IMR-90 (cell line): ENCODE measurements around the gene ABHD6. TPM values are rescaled to one million over a fixed set of nuclear protein-coding genes. Genes with fewer than 3 reads are reported as not detected.

Source experiments
- ATAC-seq: fragments of 200-7000 bp; cut with Tn5 transposase; 2 replicates; pipeline ENCODE4 v1.9.1; 2020; ENCODE audit warnings: low read depth, mild to moderate bottlenecking, moderate library complexity
- BruUV-seq: library from RNA; stranded (reverse); fragments of 400-500 nt; replicated peaks from 2 replicates; lab custom pipeline; 2021; lab: Mats Ljungman, UMichigan
- CTCF ChIA-PET: fragments of 300-600 bp; formaldehyde crosslinking; extraction: SDS; loops from one replicate; lab custom pipeline; 2021; ENCODE audit warnings: antibody characterized with exemption; lab: Yijun Ruan, JAX
- POLR2A ChIA-PET: fragments of 300-600 bp; sonication (Branson Sonifier 250); formaldehyde crosslinking; loops from one replicate; lab custom pipeline; 2022; ENCODE audit warnings: antibody characterized with exemption; ENCODE audit not compliant: unreplicated experiment; lab: Charles Lee
- DNase-seq: peaks from one replicate; pipeline ENCODE4 v3.0.0; 2013
- H2AFZ ChIP-seq: replicated peaks from 2 replicates; pipeline ENCODE3; 2013; ENCODE audit warnings: low read length, mild to moderate bottlenecking; ENCODE audit not compliant: poor library complexity
- H2AK5ac ChIP-seq: 2 replicates; pipeline ENCODE4 v1.6.1; 2013; ENCODE audit warnings: low read depth, low read length, inconsistent platforms
- H2AK9ac ChIP-seq: replicated peaks from 2 replicates; pipeline ENCODE3; 2013; ENCODE audit warnings: mild to moderate bottlenecking, low read depth, low read length, moderate library complexity; ENCODE audit not compliant: poor library complexity
- H2BK120ac ChIP-seq: 2 replicates; pipeline ENCODE4 v1.6.1; 2013; ENCODE audit warnings: low read depth, low read length, inconsistent platforms
- H2BK15ac ChIP-seq: 3 replicates; pipeline ENCODE4 v1.6.1; 2013; ENCODE audit warnings: low read depth, low read length, inconsistent platforms
- H2BK20ac ChIP-seq: 2 replicates; pipeline ENCODE4 v1.6.1; 2013; ENCODE audit warnings: low read depth, mild to moderate bottlenecking, inconsistent platforms, low read length, moderate library complexity
- H2BK5ac ChIP-seq: 2 replicates; pipeline ENCODE4 v1.6.1; 2013; ENCODE audit warnings: mild to moderate bottlenecking, low read depth, low read length, inconsistent platforms; ENCODE audit not compliant: poor library complexity, severe bottlenecking
- H3K14ac ChIP-seq: replicated peaks from 2 replicates; pipeline ENCODE4 v1.6.1; 2013; ENCODE audit warnings: low read depth, low read length, inconsistent platforms
- H3K18ac ChIP-seq: 2 replicates; pipeline ENCODE4 v1.6.1; 2013; ENCODE audit warnings: low read depth, low read length, control low read depth
- H3K23ac ChIP-seq: 2 replicates; pipeline ENCODE4 v1.6.1; 2013; ENCODE audit warnings: low read depth, low read length, inconsistent platforms
- H3K27ac ChIP-seq: 2 replicates; pipeline ENCODE4 v1.5.1; 2013; ENCODE audit warnings: mild to moderate bottlenecking, control low read depth, low read length; ENCODE audit not compliant: insufficient read depth
- H3K27me3 ChIP-seq: 2 replicates; pipeline ENCODE4 v1.6.1; 2013; ENCODE audit warnings: low read length; ENCODE audit not compliant: control insufficient read depth, insufficient read depth
- H3K36me3 ChIP-seq: 2 replicates; pipeline ENCODE4 v1.6.1; 2013; ENCODE audit warnings: low read length, mixed read lengths; ENCODE audit not compliant: control insufficient read depth, insufficient read depth
- H3K4ac ChIP-seq: 2 replicates; pipeline ENCODE4 v1.6.1; 2013; ENCODE audit warnings: low read depth, low read length, inconsistent platforms
- H3K4me1 ChIP-seq: 2 replicates; pipeline ENCODE4 v1.6.1; 2013; ENCODE audit warnings: low read length, mixed read lengths; ENCODE audit not compliant: control insufficient read depth, insufficient read depth
- H3K4me2 ChIP-seq: 2 replicates; pipeline ENCODE4 v1.6.1; 2013; ENCODE audit warnings: low read depth, mild to moderate bottlenecking, control low read depth, low read length, moderate library complexity
- H3K4me3 ChIP-seq: 2 replicates; pipeline ENCODE4 v1.5.1; 2013; ENCODE audit warnings: low read depth, mild to moderate bottlenecking, control low read depth, low read length, moderate library complexity; ENCODE audit not compliant: insufficient read depth
- H3K56ac ChIP-seq: 2 replicates; pipeline ENCODE4 v1.6.1; 2013; ENCODE audit warnings: low read length, inconsistent platforms; ENCODE audit not compliant: insufficient read depth; ENCODE audit errors: extremely low read depth
- H3K79me1 ChIP-seq, 2 experiments: 2 replicates each; pipeline ENCODE4 v1.6.1; 2013; ENCODE audit warnings: low read length in 2 of 2, inconsistent platforms in 1 of 2, low read depth in 1 of 2
- H3K9ac ChIP-seq: 2 replicates; pipeline ENCODE4 v1.6.1; 2013; ENCODE audit warnings: low read depth, low read length, control low read depth
- H3K9me1 ChIP-seq: 2 replicates; pipeline ENCODE4 v1.6.1; 2013; ENCODE audit warnings: low read length, inconsistent platforms; ENCODE audit not compliant: insufficient read depth
- H3K9me3 ChIP-seq: 2 replicates; pipeline ENCODE4 v1.6.1; 2013; ENCODE audit warnings: low read length; ENCODE audit not compliant: control insufficient read depth, insufficient read depth
- H4K20me1 ChIP-seq: 2 replicates; pipeline ENCODE4 v1.6.1; 2013; ENCODE audit warnings: low read length, inconsistent platforms; ENCODE audit not compliant: insufficient read depth
- H4K5ac ChIP-seq: 2 replicates; pipeline ENCODE4 v1.6.1; 2013; ENCODE audit warnings: mild to moderate bottlenecking, low read depth, low read length, control low read depth
- H4K8ac ChIP-seq, 2 experiments: 2 replicates each; pipeline ENCODE4 v1.6.1; 2013; ENCODE audit warnings: low read depth in 2 of 2, low read length in 2 of 2, control low read depth in 1 of 2, inconsistent platforms in 1 of 2
- H4K91ac ChIP-seq: 2 replicates; pipeline ENCODE4 v1.6.1; 2013; ENCODE audit warnings: low read depth, low read length, inconsistent platforms; ENCODE audit not compliant: insufficient read depth
- BHLHE40 ChIP-seq: fragments of 150-350 bp; IDR thresholded peaks from 2 replicates; pipeline ENCODE4 v1.6.1; 2016; ENCODE audit warnings: mild to moderate bottlenecking, low read depth, low read length
- CHD1 ChIP-seq: IDR thresholded peaks from 2 replicates; pipeline ENCODE4 v1.6.1; 2012; ENCODE audit warnings: low read depth, low read length, improper control_type of control experiment
- FOS ChIP-seq: fragments of 150-350 bp; IDR thresholded peaks from 2 replicates; pipeline ENCODE4 v1.6.1; 2016; ENCODE audit warnings: low read depth, low read length
- MAFK ChIP-seq: IDR thresholded peaks from 2 replicates; pipeline ENCODE4 v1.6.1; 2012; ENCODE audit warnings: low read depth, low read length, improper control_type of control experiment
- MXI1 ChIP-seq: IDR thresholded peaks from 2 replicates; pipeline ENCODE4 v1.6.1; 2012; ENCODE audit warnings: low read depth, mild to moderate bottlenecking, low read length, moderate library complexity, borderline replicate concordance
- POLR2A ChIP-seq: IDR thresholded peaks from 2 replicates; pipeline ENCODE4 v1.6.1; 2012; ENCODE audit warnings: mild to moderate bottlenecking, low read depth, low read length
- RAD21 ChIP-seq: IDR thresholded peaks from 2 replicates; pipeline ENCODE4 v1.6.1; 2012; ENCODE audit warnings: low read length, improper control_type of control experiment
- RFX5 ChIP-seq: IDR thresholded peaks from 2 replicates; pipeline ENCODE4 v1.8.0; 2012; ENCODE audit warnings: low read depth, mild to moderate bottlenecking, low read length, moderate library complexity
- SMC3 ChIP-seq: fragments of 150-350 bp; IDR thresholded peaks from 2 replicates; pipeline ENCODE4 v1.6.1; 2016; ENCODE audit warnings: low read depth, mild to moderate bottlenecking, antibody characterized with exemption, low read length, moderate library complexity
- WGBS, 2 experiments: methylation state at CpG; one replicate each; pipeline versions ENCODE4 v1.1.5 to v1.1.7; 2013; ENCODE audit warnings: missing lambda C conversion rate in 2 of 2; ENCODE audit not compliant: insufficient read length in 1 of 2; ENCODE audit errors: extremely low coverage in 2 of 2; 5-methylcytosine and 5-hydroxymethylcytosine counted together
- dilution Hi-C: fragments of 300-500 bp; cut with HindIII; formaldehyde crosslinking; loops from one replicate; pipeline ENCODE4 v1.14.3; 2018; ENCODE audit warnings: low sequenced_read_pairs; ENCODE audit not compliant: unreplicated experiment
- in situ Hi-C: fragments of 300-500 bp; cut with MboI; formaldehyde crosslinking; loops from 3 replicates; pipeline ENCODE4 v1.14.3; 2019; ENCODE audit warnings: low sequenced_read_pairs, inconsistent platforms, mixed read lengths
- intact Hi-C: fragments of 100-400 bp; cut with micrococcal nuclease; formaldehyde crosslinking; loops from 2 replicates; pipeline ENCODE4 v1.10.0; 2022
- polyA plus RNA-seq, 3 experiments: library from polyadenylated mRNA; depleted of rRNA; stranded (reverse); fragments of >200 nt; gene quantifications; 2 replicates each; pipeline ENCODE4 v1.2.3, GENCODE V29; 2012; ENCODE audit warnings: low replicate concordance in 1 of 3
- total RNA-seq: library from RNA; depleted of rRNA; stranded (reverse); fragments of >200 nt; gene quantifications from 2 replicates; pipeline ENCODE4 v1.2.3, GENCODE V29; 2012

The ABHD6 gene
- total and polyA plus RNA-seq, 2 of the 4 experiments (the other 2 are of a cell fraction), result 5.0 to 5.6 TPM

GRCh38 chr3:58235970-58236369, 1.6 kb upstream of the ABHD6 start:
- Histone ChIP-seq H2AFZ (no peak overlapping the region), H3K23ac (no peak overlapping the region), H3K9ac (no peak overlapping the region), H3K36me3 (no peaks in the 10 kb centered on the region), H3K79me1 (peaks cover 8 to 17% of the 10 kb centered on the region in 2 experiments), H4K20me1 (no peaks in the 10 kb centered on the region), H3K9me1 (no peaks in the 10 kb centered on the region), H2BK5ac (no peak overlapping the region), H4K91ac (no peak overlapping the region), H2AK9ac (no peak overlapping the region), H4K8ac (no peak overlapping the region), H3K18ac (no peak overlapping the region), H3K14ac (no peak overlapping the region), H2BK120ac (no peak overlapping the region), H3K27me3 (peaks cover 4% of the 10 kb centered on the region; the same call in 1 of the 2 replicates), H3K56ac (no peak overlapping the region), H4K5ac (no peak overlapping the region), H3K4me2 (no peak overlapping the region), H2AK5ac (0 out of 2 replicates have a peak overlapping the region, but pooled peaks have one; percentile 16), H2BK15ac (no peak overlapping the region), H3K4ac (no peak overlapping the region), H3K27ac (no peak overlapping the region), H3K4me3 (no peak overlapping the region), H3K9me3 (no peaks in the 10 kb centered on the region), H2BK20ac (no peak overlapping the region), H3K4me1 (peaks cover 5% of the 10 kb centered on the region; the same call in 1 of the 2 replicates)
- BruUV-seq, result no TSS peak
- in situ Hi-C loops (no loop called here), dilution Hi-C loops (no loop called here), intact Hi-C loops (loop anchor here (2.0 kb wide), 1 partner anchor 65 kb away; no protein-coding TSS in a partner anchor)
- TF ChIP-seq MAFK, result no peak
- no peak for TF ChIP-seq RAD21
- TF ChIP-seq CHD1, result no peak
- TF ChIP-seq MXI1, result no peak
- TF ChIP-seq BHLHE40, result no peak
- TF ChIP-seq FOS, result no peak
- TF ChIP-seq RFX5, result no peak
- no peak for TF ChIP-seq POLR2A
- TF ChIP-seq SMC3, result no peak
- ATAC-seq (no peak), DNase-seq (no peak)
- CTCF ChIA-PET, result no interaction called here
- WGBS, 2 experiments, result 58% methylated on average over 4 of the region's 4 CpGs; no CpG with 5 or more reads in 1 of the 2 experiments
- POLR2A ChIA-PET, result no interaction called here
